Stimulated activated CD8-positive, alpha-beta memory T cell treated with anti-CD3 and anti-CD28 coated beads, Interleukin-7, amount 100 ng/mL, for 48 hours (primary cell): ENCODE results near the gene HOXB2.
A peak's percentile ranks its signal among the peaks of the same experiment; 100 is the strongest.

Experiments
- DNase-seq, 2 donors: peaks; one replicate each; pipeline ENCODE4 v3.0.0-alpha.2; 2020; ENCODE audit warnings: low read depth in 1 of 2; ENCODE audit errors: extremely low read depth in 1 of 2

HOXB2 gene

DNA sequence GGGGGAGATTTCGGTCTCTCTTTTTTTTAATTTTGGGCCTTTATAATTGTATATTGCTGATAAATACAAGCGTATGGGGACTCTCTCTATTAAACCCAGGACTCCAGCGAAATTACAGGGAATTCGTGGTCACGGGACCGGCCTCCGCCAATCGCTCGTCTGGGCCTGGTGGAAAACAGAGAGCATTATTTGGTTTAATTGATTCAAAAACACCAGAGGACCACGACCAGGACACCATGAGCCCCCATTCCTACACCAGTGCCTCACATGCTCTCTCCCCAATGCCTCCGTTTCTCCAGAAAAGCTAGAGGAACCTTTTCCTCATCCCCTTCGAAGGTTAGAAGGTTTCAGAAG, at the start of gene HOXB2:
HOXB2 (minus strand) TSS at position 88 of the 354 bp plus-strand sequence. CDS start 198 bp downstream, outside the sequence.
- no peak for DNase-seq

GRCh38 chr17:48593840-48594537, 49.1 kb upstream of the HOXB2 start:
- DNase-seq: peak in 1 of 2 donors; percentile 52

DNA sequence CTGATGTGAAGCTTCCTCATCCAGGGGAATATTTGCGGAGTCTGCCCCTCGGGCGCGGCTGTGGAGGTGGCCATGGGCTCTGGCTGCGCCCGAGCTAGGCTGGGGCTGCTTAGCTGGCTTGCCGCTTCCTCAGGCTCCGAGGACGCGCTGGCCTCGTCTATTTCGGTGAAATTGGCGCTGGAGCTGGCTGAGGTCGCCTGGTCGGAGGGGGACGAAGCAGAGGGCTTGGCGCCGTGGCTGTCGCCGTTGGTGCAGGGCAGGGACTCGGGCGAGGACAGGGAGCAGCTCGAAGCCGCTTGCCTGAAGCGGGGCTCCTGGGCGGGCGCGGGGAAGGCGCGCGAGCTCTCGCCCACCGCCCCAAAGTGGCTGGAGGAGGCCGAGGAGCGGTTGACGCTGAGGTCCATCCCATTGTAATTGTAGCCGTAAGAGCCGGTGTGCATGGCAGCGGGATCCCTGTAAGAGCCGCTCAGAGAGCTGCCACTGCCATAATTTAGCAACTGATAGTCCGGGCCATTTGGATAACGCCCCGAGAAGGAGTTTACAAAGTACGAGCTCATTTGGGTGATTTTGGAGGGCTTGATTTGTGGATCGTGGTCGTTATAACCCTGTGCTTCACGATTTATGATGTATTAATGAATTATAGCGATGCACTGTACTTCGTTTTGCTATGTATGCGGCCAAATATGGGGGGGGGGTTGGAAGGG, 48.4 kb upstream of the HOXB2 start, which contains the start of gene HOXB5:
HOXB5 (minus strand) TSS at position 654 of the 704 bp plus-strand sequence; CDS start at position 557, 97 bp downstream.
- no peak for DNase-seq

GRCh38 chr17:48592577-48592976, 47.7 kb upstream of the HOXB2 start:
- no peak for DNase-seq

- DNase-seq: no peak
These were observed 47.2 kb upstream of the HOXB2 start for GRCh38 chr17:48592057-48592514.

- DNase-seq: no peak
These were observed 46.5 kb upstream of the HOXB2 start for GRCh38 chr17:48591255-48592056.

DNA sequence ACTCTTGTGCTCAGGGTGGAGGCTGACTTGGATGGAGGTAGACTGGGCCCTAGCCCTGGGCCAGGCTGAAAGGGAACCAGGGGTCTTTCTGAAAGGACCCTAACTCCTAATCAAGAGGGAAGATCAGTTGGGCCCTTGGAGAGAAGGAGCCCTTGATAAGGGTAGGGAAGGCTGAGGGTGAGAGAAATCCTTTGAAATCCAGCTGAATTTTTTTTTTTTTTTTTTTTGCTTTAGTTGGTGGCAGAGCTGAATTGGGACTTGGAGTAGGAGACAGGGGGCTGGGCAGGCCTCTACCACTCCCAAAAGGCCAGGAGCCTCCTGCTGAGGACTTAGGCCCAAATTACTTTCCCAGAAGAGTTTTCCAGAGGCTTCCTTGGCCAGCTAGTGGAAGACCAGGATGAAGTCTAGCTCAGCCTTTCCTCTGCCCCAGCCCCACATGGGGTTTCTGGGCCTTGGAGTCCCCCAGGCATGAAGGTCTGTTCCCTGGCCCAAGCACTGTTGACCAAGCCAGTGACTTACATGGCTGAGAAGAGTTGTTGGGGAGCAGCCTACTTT, 45.8 kb upstream of the HOXB2 start:
- DNase-seq: no peak

- DNase-seq: no peak
These were observed 45.1 kb upstream of the HOXB2 start, which contains the start of gene HOXB3 for GRCh38 chr17:48589831-48590606. Gene HOXB3, minus strand, starts transcription at chr17:48590241. Its CDS starts 37,767 bp downstream, at chr17:48552474.

DNA sequence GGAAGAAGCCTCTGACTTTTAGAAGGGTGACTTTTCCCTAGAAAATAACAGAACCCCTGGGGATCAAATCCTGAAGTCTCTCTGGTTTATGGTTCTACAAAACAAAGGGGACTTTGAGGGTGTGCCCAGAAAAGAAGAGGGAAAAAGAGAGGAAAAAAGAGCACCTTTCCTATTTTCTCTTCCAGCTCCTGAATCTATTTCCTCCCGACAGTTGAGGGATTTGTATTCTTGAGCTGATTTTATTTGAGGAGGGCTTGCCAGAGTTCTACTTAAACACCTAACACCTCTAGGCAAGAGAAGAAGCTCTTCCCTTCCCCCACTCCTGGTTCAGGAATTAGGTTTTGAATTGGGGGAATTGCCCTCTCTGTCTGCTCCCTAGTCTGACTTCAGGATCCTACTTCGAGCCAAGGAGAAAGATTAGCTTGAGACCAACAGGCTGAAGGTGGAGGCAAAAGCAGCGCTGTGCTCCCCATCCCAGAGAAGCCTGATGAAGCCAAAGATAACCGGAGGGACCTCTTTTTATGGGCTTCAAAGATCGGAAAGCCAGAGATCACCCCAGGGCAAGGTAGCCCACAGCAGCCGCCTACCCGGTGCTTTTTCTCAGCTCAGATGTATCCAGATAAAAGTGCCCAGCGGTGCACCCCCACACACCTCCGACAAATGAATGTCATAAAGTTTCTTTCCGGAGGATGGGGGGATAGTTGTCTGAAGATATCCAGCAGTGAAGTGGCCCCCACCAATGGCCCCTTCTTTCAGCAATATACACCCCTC, 44.3 kb upstream of the HOXB2 start:
- DNase-seq: no peak

GRCh38 chr17:48588528-48588927, 43.6 kb upstream of the HOXB2 start:
- DNase-seq: no peak

GRCh38 chr17:48588074-48588415, 43.1 kb upstream of the HOXB2 start:
- DNase-seq: no peak

DNA sequence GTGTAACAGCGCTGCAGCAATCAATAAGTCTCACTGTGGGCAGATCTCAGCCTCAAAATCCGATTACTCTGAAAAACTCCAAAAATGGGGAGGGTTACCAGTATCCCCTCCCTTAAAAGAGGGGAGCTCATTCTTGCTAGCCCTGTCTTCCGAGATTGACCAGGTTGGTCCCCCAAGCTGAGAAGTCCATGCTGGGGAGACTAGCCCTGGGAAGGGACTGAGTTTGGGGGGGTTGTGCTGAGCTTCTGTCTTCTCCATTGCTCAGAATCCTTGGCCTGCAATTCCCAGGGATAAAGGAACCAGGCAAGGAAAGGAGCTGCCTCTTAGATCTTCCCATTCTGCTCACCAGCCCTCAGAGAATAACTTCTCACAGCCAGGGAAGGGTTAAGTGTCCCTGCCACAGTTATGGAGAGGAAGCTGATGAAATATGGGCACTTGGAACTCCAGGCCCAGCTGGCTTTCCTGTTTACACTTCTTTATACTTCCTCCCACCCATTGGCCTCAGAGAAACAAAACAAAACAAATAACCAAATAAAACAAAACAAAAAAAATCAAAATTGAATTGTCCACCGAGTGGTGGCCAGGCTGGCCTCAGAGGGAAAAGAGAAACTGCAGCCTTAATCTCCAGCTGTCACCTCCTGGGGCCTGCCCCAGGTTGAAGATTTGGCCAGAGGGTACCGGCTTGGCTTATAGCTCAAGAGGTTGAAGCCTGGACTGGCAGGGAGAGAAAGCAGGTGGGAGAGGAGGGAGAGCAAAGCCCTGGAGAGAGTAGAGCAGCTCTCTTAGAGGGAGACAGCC, 42.6 kb upstream of the HOXB2 start:
- no peak for DNase-seq

DNA sequence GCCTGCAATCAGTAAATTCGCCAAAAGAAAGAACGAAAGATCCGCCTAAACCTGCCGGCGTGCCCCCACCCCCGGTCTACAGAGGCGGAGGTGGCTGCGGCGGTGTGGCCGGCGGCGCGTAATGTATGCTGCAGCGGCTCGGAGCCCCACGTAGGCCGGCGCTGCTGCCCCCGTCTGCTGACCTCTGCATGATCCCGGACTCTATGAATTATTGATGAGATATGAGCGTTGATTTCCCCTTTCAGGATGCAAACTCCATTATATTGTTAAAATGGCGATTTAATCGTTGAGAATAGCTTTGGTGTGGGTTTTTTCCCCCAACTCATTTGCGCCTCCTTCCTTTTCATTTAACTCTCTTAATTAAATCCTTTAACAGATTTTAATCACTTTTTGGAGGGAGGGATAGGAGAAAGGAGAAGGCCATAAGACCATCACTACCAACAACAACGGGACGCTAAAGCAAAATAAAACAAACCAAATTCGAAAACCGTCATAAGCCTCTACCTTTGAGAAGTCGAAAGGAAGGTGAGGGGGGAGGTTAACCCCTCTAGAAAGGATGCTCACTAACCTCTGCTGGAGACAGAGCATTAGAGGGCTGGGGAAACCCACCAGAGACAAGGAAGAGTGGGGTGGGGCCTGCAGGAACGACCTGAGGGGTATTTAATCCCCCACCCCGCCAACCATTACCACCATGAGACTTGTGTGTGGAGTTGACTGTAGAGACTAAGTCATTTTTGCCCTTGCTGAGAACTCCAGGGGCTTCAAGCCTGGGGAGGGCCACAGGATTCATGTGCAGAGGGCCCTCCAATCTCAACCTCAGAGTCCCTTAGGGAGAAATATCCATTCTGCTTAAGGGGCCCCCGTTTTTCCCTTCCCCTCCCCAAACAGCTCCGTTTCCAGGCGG, 41.7 kb upstream of the HOXB2 start:
- no peak for DNase-seq

DNA sequence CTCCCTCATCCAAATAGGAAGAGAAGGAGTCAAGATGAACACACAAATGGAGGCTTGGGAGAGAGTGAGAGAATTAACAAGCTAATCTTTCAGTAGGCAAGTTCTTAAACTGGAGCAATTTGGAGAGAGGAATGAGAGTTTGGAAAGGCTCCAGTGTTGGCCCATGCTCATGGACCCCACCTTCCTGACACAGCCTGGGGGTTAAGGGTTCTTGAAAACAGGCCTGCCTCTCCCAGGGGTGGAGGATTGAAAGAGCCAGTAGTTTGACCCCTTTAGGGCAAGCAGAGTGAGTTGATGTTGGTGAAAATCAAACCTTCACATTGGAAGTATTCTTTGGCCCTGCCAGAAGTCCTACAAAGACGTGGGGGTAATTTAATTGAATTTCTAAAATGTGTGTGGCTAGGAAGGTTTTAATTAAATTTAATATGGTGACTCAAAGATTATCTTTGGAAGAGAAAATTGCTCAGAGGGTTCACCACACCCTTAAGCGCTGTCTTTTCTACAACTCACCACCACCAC, 39.4 kb upstream of the HOXB2 start:
- no peak for DNase-seq

- no peak for DNase-seq
These were observed 38.9 kb upstream of the HOXB2 start for GRCh38 chr17:48583708-48584222.

- no peak for DNase-seq
These were observed 37.8 kb upstream of the HOXB2 start for GRCh38 chr17:48582750-48583069.

- DNase-seq: no peak
These were observed 35.0 kb upstream of the HOXB2 start for GRCh38 chr17:48579760-48580554.
